Fibroblast of lung (primary cell): ENCODE data around the gene AP3D1. TPM values are rescaled to one million over a fixed set of nuclear protein-coding genes. Genes with fewer than 3 reads are reported as not detected.

Experiments
- DNase-seq, 2 donors: peaks; one replicate each; pipeline versions ENCODE4 v3.0.0 to v3.0.0-alpha.2; 2010; ENCODE audit warnings: low read depth in 2 of 2
- H2AFZ ChIP-seq: 2 replicates; pipeline ENCODE4 v1.5.1; 2012; ENCODE audit warnings: low read length, control low read depth, inconsistent platforms
- H3K27ac ChIP-seq: 2 replicates; pipeline ENCODE4 v1.5.1; 2011; ENCODE audit warnings: low read length, control low read depth; ENCODE audit not compliant: insufficient read depth
- H3K27me3 ChIP-seq: 2 replicates; pipeline ENCODE4 v1.5.1; 2011; ENCODE audit warnings: mild to moderate bottlenecking, low read length; ENCODE audit not compliant: control insufficient read depth, insufficient read depth
- H3K36me3 ChIP-seq: 2 replicates; pipeline ENCODE4 v1.5.1; 2011; ENCODE audit warnings: low read length; ENCODE audit not compliant: control insufficient read depth, insufficient read depth
- H3K4me1 ChIP-seq: 2 replicates; pipeline ENCODE4 v1.5.1; 2011; ENCODE audit warnings: low read length; ENCODE audit not compliant: control insufficient read depth, insufficient read depth; ENCODE audit errors: extremely low read depth
- H3K4me2 ChIP-seq: 2 replicates; pipeline ENCODE4 v1.5.1; 2011; ENCODE audit warnings: low read length, control low read depth; ENCODE audit not compliant: insufficient read depth; ENCODE audit errors: extremely low read depth
- H3K4me3 ChIP-seq, 4 experiments: fragments of 200-600 bp in 1 of 4; sonication (generic) in 1 of 4; replicated peaks in 1 of 4; 2 replicates each; pipeline ENCODE4 v1.5.1; 2011 to 2016; ENCODE audit warnings: low read length in 4 of 4, low read depth in 3 of 4, mild to moderate bottlenecking in 3 of 4, control low read depth in 2 of 4, inconsistent platforms in 1 of 4, mixed read lengths in 1 of 4; ENCODE audit not compliant: insufficient read depth in 1 of 4; ENCODE audit errors: control extremely low read depth in 1 of 4
- H3K79me2 ChIP-seq: 2 replicates; pipeline ENCODE4 v1.5.1; 2012; ENCODE audit warnings: mild to moderate bottlenecking, low read length, inconsistent platforms; ENCODE audit not compliant: control insufficient read depth, insufficient read depth
- H3K9ac ChIP-seq: 2 replicates; pipeline ENCODE4 v1.5.1; 2011; ENCODE audit warnings: mild to moderate bottlenecking, low read length, control low read depth; ENCODE audit not compliant: insufficient read depth
- H3K9me3 ChIP-seq: 2 replicates; pipeline ENCODE4 v1.5.1; 2012; ENCODE audit warnings: low read depth, low read length; ENCODE audit not compliant: control insufficient read depth, insufficient read depth
- H4K20me1 ChIP-seq: 2 replicates; pipeline ENCODE4 v1.5.1; 2011; ENCODE audit warnings: low read length; ENCODE audit not compliant: control insufficient read depth, insufficient read depth; ENCODE audit errors: extremely low read depth
- EZH2 ChIP-seq: IDR thresholded peaks from 2 replicates; pipeline ENCODE4 v1.5.1; 2012; ENCODE audit warnings: low read length, control low read depth, mild to moderate bottlenecking; ENCODE audit errors: missing control alignments
- polyA plus RNA-seq, 2 donors: library from polyadenylated mRNA; depleted of rRNA in 1 of 2; stranded (reverse) in 1 of 2; unstranded in 1 of 2; fragments of >200 nt; gene quantifications; 2 replicates each; pipeline ENCODE4 v1.2.1, GENCODE V29; 2011 to 2012; ENCODE audit warnings: missing spikeins in 1 of 2
- total RNA-seq: library from RNA; depleted of rRNA; stranded (reverse); fragments of >200 nt; gene quantifications from 2 replicates; pipeline ENCODE4 v1.2.1, GENCODE V29; 2014
- TF ChIP-seq, protein P1 (sequence below), 2 donors: IDR thresholded peaks in 1 of 2; conservative IDR thresholded peaks in 1 of 2; 1 replicate in 1 of 2; 2 replicates in 1 of 2; pipeline ENCODE4 v1.5.1; 2011 to 2012; ENCODE audit warnings: low read length in 2 of 2, control low read depth in 1 of 2, inconsistent platforms in 1 of 2, low read depth in 1 of 2, mild to moderate bottlenecking in 1 of 2

AP3D1 gene
- total and polyA plus RNA-seq, 2 donors (not counting 1 experiment from before 2014, with no cell fraction given): 68.0 to 99.9 TPM

DNA sequence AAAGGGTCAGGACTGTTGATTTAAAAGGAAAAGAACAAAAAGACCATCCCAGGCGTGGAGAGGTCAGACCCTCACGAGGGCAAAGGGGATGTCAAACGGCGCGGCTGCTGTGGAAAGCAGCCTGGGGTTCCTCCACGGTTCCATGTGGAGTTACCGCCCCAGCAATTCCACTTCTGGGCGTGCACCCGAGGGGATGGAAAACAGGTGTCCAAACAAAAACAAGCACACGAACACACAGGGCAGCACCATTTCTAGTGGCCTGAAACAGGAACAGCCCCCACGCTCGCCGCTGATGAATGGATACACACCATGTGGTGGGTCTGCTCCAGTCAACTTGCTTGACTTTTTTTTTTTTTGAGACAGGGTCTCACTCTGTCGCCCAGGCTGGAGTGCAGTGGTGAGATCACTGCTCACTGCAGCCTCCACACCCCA is 11.2 kb downstream of the AP3D1 start:
- H3K9me3 ChIP-seq: no peaks in the 10 kb centered on the region
- H3K27me3 ChIP-seq: no peaks in the 10 kb centered on the region
- TF ChIP-seq EZH2: no peak
- TF ChIP-seq, protein P1, sequence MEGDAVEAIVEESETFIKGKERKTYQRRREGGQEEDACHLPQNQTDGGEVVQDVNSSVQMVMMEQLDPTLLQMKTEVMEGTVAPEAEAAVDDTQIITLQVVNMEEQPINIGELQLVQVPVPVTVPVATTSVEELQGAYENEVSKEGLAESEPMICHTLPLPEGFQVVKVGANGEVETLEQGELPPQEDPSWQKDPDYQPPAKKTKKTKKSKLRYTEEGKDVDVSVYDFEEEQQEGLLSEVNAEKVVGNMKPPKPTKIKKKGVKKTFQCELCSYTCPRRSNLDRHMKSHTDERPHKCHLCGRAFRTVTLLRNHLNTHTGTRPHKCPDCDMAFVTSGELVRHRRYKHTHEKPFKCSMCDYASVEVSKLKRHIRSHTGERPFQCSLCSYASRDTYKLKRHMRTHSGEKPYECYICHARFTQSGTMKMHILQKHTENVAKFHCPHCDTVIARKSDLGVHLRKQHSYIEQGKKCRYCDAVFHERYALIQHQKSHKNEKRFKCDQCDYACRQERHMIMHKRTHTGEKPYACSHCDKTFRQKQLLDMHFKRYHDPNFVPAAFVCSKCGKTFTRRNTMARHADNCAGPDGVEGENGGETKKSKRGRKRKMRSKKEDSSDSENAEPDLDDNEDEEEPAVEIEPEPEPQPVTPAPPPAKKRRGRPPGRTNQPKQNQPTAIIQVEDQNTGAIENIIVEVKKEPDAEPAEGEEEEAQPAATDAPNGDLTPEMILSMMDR (conservative IDR thresholded peaks at IDR 0.05 in 1 of 2, IDR thresholded peaks at IDR 0.05 in 1 of 2; ENCODE audit: low read depth in 1 of 2, low read length in 2 of 2): no peak
- no peak overlapping the region for H3K4me2 ChIP-seq
- H2AFZ ChIP-seq: no peak overlapping the region
- peaks cover 23% of the 10 kb centered on the region for H3K36me3 ChIP-seq
- peaks cover 74% of the 10 kb centered on the region for H3K79me2 ChIP-seq
- H3K4me3 ChIP-seq: no peak overlapping the region
- H3K4me1 ChIP-seq: no peaks in the 10 kb centered on the region
- H4K20me1 ChIP-seq: peaks cover 4% of the 10 kb centered on the region
- no peak for DNase-seq
- no peak overlapping the region for H3K9ac ChIP-seq
- no peak overlapping the region for H3K27ac ChIP-seq

DNA sequence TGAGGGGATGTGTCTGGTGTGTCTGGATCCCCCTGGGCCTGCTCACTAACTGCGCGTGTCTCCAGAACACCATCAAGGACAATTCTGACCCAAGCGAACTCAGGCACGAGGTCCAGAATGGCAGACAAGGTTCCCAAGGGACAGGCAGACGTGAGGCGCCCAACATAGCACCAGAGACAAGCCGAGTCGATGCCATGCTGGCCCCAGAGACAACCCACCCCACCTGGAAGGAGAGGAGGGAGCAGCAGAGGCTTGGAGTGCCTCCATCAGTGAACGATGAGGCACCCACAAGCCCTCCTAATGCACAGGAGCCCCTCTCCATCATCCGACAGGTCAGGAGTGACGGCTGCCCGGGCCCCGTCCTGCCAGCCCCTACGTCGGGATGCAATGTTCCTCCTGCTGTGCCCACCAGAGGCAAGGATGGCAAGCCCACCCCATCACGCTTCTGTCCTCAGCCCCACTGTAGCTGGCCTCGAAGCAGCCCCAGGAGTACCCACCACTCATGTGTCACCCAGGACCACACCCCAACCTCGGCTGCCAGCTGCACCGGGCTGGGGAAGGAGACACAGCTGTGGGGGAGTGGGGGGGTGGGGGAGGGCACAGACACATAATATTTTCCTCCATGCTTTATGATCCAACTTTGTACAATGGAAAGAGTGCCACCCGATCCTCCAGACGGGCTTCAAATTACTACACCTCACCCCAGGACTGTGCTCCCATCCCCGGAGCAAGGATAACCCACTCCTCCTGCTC is 11.8 kb downstream of the AP3D1 start:
- DNase-seq: no peak
- Histone ChIP-seq H3K4me1 (no peaks in the 10 kb centered on the region), H3K4me2 (no peak overlapping the region), H3K79me2 (peaks cover 68% of the 10 kb centered on the region), H3K27me3 (no peaks in the 10 kb centered on the region), H4K20me1 (peaks cover 4% of the 10 kb centered on the region), H3K9ac (no peak overlapping the region), H3K4me3 (no peak overlapping the region), H2AFZ (no peak overlapping the region), H3K27ac (no peak overlapping the region), H3K36me3 (peaks cover 23% of the 10 kb centered on the region), H3K9me3 (no peaks in the 10 kb centered on the region)
- no peak for TF ChIP-seq EZH2
- TF ChIP-seq, protein P1 (conservative IDR thresholded peaks at IDR 0.05 in 1 of 2, IDR thresholded peaks at IDR 0.05 in 1 of 2; ENCODE audit: low read depth in 1 of 2, low read length in 2 of 2): no peak

DNA sequence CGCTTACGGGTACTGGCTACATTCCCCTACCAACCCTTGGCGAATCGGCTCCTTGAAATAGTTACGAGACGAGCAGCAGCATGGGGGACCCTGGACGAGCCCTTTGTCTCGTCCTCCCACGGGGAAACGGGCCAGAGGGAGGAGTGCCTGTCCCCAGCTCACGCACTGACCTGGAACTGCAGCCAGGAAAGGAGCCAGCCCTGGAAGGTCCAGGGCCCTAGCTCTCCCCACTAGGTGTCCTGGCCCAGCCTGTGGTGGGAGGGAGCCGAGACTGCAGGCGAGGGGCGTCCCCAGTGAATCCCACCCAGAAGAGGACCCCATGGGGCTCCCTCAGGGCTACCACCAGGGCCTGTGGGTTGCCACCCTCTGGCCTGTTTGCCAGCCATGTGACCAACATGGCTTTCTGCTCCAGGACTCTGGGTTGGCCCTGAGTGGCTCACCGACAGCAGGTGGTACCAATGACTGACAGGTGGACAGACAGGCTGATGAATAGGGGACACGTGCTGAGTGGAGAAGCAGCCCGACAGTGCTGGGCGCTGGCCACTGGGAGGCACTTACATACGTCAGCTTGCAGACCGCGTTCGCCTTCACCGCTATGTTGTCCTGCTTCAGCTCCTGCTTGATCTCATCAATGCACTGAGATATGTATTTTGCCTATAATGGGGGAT is 13.2 kb downstream of the AP3D1 start:
- Histone ChIP-seq H3K4me1 (no peaks in the 10 kb centered on the region), H4K20me1 (peaks cover 4% of the 10 kb centered on the region), H2AFZ (no peak overlapping the region), H3K9me3 (no peaks in the 10 kb centered on the region), H3K27me3 (no peaks in the 10 kb centered on the region), H3K4me2 (no peak overlapping the region), H3K9ac (no peak overlapping the region), H3K27ac (no peak overlapping the region), H3K79me2 (peaks cover 59% of the 10 kb centered on the region), H3K36me3 (peaks cover 23% of the 10 kb centered on the region), H3K4me3 (no peak overlapping the region)
- DNase-seq: no peak
- TF ChIP-seq EZH2: no peak
- TF ChIP-seq, protein P1 (conservative IDR thresholded peaks at IDR 0.05 in 1 of 2, IDR thresholded peaks at IDR 0.05 in 1 of 2; ENCODE audit: low read depth in 1 of 2, low read length in 2 of 2): no peak
